Muscle layer of colon (tissue), 2 donors: ENCODE measurements around the gene EFNA2.

Experiments
- H3K27ac ChIP-seq: one replicate; pipeline ENCODE4 v1.7.0; 2013; ENCODE audit warnings: low read depth, mild to moderate bottlenecking, low read length, moderate library complexity
- H3K27me3 ChIP-seq, 2 donors: one replicate each; pipeline ENCODE4 v1.7.0; 2013; ENCODE audit warnings: low read length in 2 of 2, mild to moderate bottlenecking in 2 of 2; ENCODE audit not compliant: insufficient read depth in 2 of 2, control insufficient read depth in 1 of 2
- H3K36me3 ChIP-seq: one replicate; pipeline ENCODE4 v1.7.0; 2013; ENCODE audit warnings: mild to moderate bottlenecking, low read length; ENCODE audit not compliant: insufficient read depth
- H3K4me1 ChIP-seq: one replicate; pipeline ENCODE4 v1.7.0; 2013; ENCODE audit warnings: mild to moderate bottlenecking, low read length; ENCODE audit not compliant: insufficient read depth
- H3K4me3 ChIP-seq, 2 donors: one replicate each; pipeline ENCODE4 v1.7.0; 2013; ENCODE audit warnings: low read length in 2 of 2, low read depth in 1 of 2, mild to moderate bottlenecking in 1 of 2, moderate library complexity in 1 of 2
- H3K9ac ChIP-seq: one replicate; pipeline ENCODE4 v1.7.0; 2013; ENCODE audit warnings: low read length
- H3K9me3 ChIP-seq: one replicate; pipeline ENCODE4 v1.7.0; 2013; ENCODE audit warnings: mild to moderate bottlenecking, low read length
- donor health status: abdominal sarcoma.
- donor health status: Adenocarcinoma of cecum.

The EFNA2 gene

DNA sequence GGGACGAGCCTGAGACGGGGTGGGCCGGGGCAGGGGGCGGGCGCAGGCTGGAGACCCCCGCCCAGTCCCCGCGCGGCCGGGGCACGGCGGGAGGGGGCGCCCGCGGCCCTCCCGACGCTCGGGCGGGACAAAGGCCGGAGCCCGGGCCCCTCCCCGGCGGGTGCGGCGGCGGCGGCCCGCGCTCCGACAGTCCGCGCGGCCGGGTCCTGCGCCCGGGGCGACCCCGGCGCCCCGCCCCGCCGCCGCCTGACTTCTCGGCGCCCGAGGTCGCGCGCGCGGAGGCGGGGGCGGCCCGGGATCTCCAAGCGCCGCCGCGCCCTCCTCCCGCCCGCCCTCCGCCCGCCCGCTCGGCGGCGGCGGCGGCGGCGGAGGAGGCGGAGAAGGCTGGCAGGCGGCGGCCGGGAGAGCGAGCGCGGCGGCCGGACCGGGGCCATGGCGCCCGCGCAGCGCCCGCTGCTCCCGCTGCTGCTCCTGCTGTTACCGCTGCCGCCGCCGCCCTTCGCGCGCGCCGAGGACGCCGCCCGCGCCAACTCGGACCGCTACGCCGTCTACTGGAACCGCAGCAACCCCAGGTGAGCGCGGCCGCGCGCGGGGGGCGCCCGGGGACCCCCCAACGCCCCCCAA is at the start of gene EFNA2:
Gene EFNA2, plus strand, starts transcription at position 137 of the 624 bp plus-strand sequence. Its CDS starts 296 bp downstream, at position 433.
- H3K4me3 ChIP-seq: no peak within 1 kb of the TSS
- H3K4me1 ChIP-seq: no peaks in the 10 kb centered on the region
- no peak within 1 kb of the TSS for H3K9ac ChIP-seq
- H3K27ac ChIP-seq: no peak within 1 kb of the TSS
- no peaks in the 10 kb centered on the region for H3K36me3 ChIP-seq
- H3K27me3 ChIP-seq: peaks cover 9 to 62% of the 10 kb centered on the region in 2 donors
- H3K9me3 ChIP-seq: no peaks in the 10 kb centered on the region

DNA sequence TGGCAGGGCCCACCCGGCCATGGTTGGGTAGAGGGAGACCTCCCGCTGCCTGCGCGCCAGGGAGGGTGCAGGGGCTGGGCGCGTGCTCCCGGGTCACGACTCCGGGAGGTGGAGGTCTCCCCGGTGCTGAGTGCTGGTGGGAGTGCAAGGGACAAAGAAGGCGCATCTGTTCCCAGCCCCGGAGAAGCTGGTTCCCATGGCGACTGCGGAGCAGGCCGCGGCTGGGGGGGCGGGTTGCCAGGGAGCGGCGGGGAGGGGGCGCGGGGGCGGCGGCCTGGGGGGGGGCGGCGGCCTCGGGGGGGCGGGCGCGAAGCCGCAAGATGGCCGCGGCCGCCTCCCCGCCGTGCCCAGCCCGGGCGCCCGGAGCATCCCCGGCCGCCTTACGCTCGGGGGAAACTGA is 49.1 kb upstream of the EFNA2 start:
- H3K27ac ChIP-seq: no peak overlapping the region
- H3K9ac ChIP-seq: no peak overlapping the region
- no peaks in the 10 kb centered on the region for H3K36me3 ChIP-seq
- H3K4me3 ChIP-seq: no peak overlapping the region
- peaks cover 0 to 8% of the 10 kb centered on the region in 2 donors for H3K27me3 ChIP-seq
- no peaks in the 10 kb centered on the region for H3K9me3 ChIP-seq
- H3K4me1 ChIP-seq: peaks cover 25% of the 10 kb centered on the region

- Histone ChIP-seq H3K9me3 (no peaks in the 10 kb centered on the region), H3K4me3 (peak overlapping the region; percentile 53 to 54), H3K27ac (no peak overlapping the region), H3K4me1 (peaks cover 24% of the 10 kb centered on the region), H3K9ac (no peak overlapping the region), H3K27me3 (peaks cover 0 to 8% of the 10 kb centered on the region in 2 donors), H3K36me3 (no peaks in the 10 kb centered on the region)
Observed at GRCh38 chr19:1237027-1237659, 48.5 kb upstream of the EFNA2 start.

DNA sequence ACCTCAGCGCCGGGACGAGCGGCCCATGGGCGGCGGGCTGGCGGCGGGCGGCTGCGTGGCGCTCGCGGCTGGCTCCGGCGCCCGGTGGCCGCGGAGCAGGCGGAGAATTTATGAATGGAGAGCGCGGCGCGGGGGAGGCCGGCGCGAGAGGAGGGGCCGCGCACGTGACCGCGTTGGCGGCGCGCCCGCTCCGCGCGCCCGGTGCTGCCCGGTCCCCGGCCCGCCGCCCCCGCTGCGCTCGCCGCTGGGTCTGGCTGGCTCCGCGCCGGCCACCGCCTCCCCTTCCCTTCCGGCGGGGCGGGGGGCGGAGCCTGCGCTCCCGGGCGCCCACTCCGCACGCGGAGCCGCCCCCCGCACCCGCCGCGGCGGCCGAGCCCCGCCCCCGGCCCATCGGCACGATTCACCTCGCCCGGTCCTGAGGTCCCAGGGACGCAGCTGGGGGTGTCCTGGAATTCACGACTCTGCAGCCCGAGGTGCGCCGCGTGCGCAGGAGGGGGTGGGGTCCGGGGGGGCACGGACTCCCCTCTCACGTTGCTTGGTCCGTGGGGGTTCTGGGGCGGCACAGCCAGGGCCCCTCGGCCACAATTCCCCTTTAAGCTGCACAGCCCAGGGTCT is 47.8 kb upstream of the EFNA2 start, which contains the start of gene CBARP:
Gene CBARP, minus strand, starts transcription at position 252 of the 615 bp plus-strand sequence. CDS start 1,905 bp downstream, outside the sequence.
- Histone ChIP-seq H3K27ac (peak within 1 kb of the TSS; percentile 71), H3K4me1 (peaks cover 24% of the 10 kb centered on the region), H3K36me3 (no peaks in the 10 kb centered on the region), H3K9ac (no peak within 1 kb of the TSS), H3K9me3 (no peaks in the 10 kb centered on the region), H3K4me3 (peak within 1 kb of the TSS; percentile 53 to 54), H3K27me3 (peaks cover 0 to 8% of the 10 kb centered on the region in 2 donors)

DNA sequence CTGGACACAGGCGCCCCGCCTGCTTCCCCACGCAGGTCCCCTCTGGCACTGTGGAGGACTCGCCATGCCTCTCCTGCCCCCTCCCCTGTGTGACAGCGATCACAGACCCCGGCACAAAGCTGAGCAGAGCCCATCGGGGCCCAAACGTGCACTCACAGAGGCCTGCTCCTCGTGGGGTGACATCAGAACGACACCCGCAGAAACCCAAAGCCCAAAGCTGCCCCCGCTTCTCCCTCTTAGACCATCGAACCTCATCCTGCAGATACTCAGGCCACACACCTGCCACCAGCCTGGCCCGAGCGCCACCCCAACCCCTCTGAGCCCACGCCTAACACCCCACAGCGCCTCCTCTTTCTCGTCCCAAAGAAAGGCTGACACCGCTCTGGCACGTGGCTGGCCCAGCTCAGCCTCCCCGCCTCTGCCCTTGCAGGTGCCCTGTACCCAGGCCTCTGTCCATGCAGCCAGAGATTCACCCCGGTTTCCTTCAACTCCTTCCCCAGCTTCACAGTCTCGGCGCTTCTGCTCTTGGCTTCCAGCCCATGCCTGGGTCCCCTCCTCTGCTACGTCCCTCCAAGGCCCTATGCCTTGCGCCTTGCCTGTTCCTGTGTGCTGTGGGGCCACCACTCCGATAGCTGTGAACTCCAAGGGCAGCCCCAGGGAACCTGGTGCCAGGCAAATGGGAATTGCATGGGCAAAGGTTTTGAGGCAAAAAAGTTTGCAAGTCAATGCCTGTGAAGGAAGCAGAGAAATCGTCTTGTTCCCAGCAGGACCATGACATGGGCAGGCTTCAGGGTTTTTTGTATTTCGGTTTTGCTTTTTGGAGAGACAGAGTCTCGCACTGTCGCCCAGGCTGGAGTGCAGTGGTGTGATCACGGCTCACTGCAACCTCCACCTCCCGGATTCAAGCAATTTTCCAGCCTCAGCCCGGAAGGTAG is 47.0 kb upstream of the EFNA2 start:
- peak overlapping the region; percentile 71 for H3K27ac ChIP-seq
- no peak overlapping the region for H3K9ac ChIP-seq
- H3K36me3 ChIP-seq: peaks cover under 1% of the 10 kb centered on the region
- H3K27me3 ChIP-seq: peaks cover 0 to 8% of the 10 kb centered on the region in 2 donors
- peaks cover 27% of the 10 kb centered on the region for H3K4me1 ChIP-seq
- H3K4me3 ChIP-seq: peak overlapping the region; percentile 6 to 14
- H3K9me3 ChIP-seq: no peaks in the 10 kb centered on the region

- peak overlapping the region; percentile 81 for H3K27ac ChIP-seq
- peaks cover 35% of the 10 kb centered on the region for H3K4me1 ChIP-seq
- no peak overlapping the region for H3K4me3 ChIP-seq
- H3K36me3 ChIP-seq: peaks cover 4% of the 10 kb centered on the region
- H3K9ac ChIP-seq: no peak overlapping the region
- H3K27me3 ChIP-seq: peaks cover 0 to 8% of the 10 kb centered on the region in 2 donors
- no peaks in the 10 kb centered on the region for H3K9me3 ChIP-seq
Observed at GRCh38 chr19:1239420-1239795, 46.3 kb upstream of the EFNA2 start.

GRCh38 chr19:1239796-1240737 is 45.6 kb upstream of the EFNA2 start:
- peaks cover 4% of the 10 kb centered on the region for H3K36me3 ChIP-seq
- no peak overlapping the region for H3K4me3 ChIP-seq
- no peaks in the 10 kb centered on the region for H3K9me3 ChIP-seq
- no peak overlapping the region for H3K9ac ChIP-seq
- peak overlapping the region; percentile 81 for H3K27ac ChIP-seq
- H3K4me1 ChIP-seq: peaks cover 41% of the 10 kb centered on the region
- peaks cover 0 to 8% of the 10 kb centered on the region in 2 donors for H3K27me3 ChIP-seq

DNA sequence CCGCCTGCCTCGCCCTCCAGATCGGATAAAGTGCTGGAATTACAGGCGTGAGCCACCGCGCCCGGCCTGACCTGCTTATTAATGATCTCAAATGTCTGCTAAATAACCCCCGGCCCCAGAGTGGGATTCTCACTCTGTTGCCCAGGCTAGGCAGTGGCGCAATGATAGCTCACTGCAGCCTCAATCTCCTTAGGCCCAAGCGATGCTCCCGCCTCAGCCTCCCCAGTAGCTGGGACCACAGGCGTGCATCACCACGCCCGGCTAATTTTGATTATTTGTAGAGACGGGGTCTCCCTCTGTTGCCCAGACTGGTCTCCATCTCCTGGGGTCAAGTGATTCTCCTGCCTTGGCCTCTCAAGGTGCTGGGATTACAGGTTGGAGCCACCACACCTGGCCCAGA is 44.7 kb upstream of the EFNA2 start:
- H3K9ac ChIP-seq: no peak overlapping the region
- H3K4me3 ChIP-seq: peak overlapping the region in 1 of 2 donors; percentile 64
- H3K4me1 ChIP-seq: peaks cover 49% of the 10 kb centered on the region

DNA sequence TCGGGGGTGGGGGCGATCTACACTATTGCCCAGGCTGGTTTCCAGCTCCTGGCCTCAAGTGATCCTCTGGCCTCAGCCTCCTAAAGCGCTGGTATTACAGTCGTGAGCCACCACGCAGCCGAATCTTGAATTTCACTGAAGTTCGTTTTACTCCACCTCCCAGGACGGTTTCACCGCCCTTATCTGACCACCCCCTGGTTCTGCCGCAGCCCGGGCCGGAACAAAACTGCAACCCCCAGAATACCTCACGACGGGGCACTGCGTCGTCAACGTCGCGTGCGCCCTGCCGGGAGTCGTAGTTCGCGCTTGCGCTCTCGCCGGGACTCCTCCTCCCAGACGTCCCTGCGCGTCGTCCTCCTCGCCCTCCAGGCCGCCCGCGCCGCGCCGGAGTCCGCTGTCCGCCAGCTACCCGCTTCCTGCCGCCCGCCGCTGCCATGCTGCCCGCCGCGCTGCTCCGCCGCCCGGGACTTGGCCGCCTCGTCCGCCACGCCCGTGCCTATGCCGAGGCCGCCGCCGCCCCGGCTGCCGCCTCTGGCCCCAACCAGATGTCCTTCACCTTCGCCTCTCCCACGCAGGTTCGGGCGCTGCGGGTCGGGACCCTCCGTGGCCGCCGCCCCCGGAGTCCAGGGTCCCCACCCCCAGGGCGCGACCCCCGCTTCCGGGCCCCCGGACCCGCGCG is 44.1 kb upstream of the EFNA2 start, which contains the start of gene ATP5F1D:
Gene ATP5F1D, plus strand, starts transcription at position 335 of the 679 bp plus-strand sequence. Its CDS starts 100 bp downstream, at position 435.
- Histone ChIP-seq H3K9ac (peak within 1 kb of the TSS; percentile 21), H3K4me3 (peak within 1 kb of the TSS; percentile 64 to 79), H3K27ac (peak within 1 kb of the TSS; percentile 97), H3K9me3 (no peaks in the 10 kb centered on the region), H3K36me3 (peaks cover 4% of the 10 kb centered on the region), H3K4me1 (peaks cover 55% of the 10 kb centered on the region), H3K27me3 (peaks cover 0 to under 1% of the 10 kb centered on the region in 2 donors)

More for the DNA sequence above, 44.7 kb upstream of the EFNA2 start:
- Histone ChIP-seq H3K36me3 (peaks cover 4% of the 10 kb centered on the region), H3K9me3 (no peaks in the 10 kb centered on the region), H3K27me3 (peaks cover 0 to 7% of the 10 kb centered on the region in 2 donors), H3K27ac (no peak overlapping the region)
